SK-N-SH (cell line): ENCODE data around the gene SPPL2C.

Experiments used
- EP300 ChIP-seq, 2 experiments: IDR thresholded peaks; 2 replicates each; pipeline versions ENCODE4 v1.4.0 to v1.6.1; 2012; ENCODE audit warnings: borderline replicate concordance in 1 of 2, low read depth in 1 of 2, low read length in 1 of 2
- GABPA ChIP-seq: IDR thresholded peaks from 2 replicates; pipeline ENCODE4 v1.4.0; 2012; ENCODE audit warnings: low read depth, mild to moderate bottlenecking
- TF ChIP-seq, protein P1 (sequence below): fragments of 200-600 bp; sonication (generic); IDR thresholded peaks from 2 replicates; pipeline ENCODE4 v1.6.1; 2017; ENCODE audit warnings: antibody characterized with exemption, mild to moderate bottlenecking, moderate library complexity
- TF ChIP-seq, protein P2 (sequence below): IDR thresholded peaks from 2 replicates; pipeline ENCODE4 v1.6.1; 2012; ENCODE audit warnings: mild to moderate bottlenecking, low read depth, low read length, moderate library complexity

DNA sequence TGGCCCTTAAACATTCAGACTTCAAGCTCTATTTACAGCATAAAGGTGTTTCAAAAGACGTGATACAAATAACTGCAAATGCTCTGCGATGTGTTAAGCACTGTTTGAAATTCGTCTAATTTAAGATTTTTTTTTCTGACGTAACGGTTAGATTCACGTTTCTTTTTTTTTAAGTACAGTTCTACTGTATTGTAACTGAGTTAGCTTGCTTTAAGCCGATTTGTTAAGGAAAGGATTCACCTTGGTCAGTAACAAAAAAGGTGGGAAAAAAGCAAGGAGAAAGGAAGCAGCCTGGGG, 49.0 kb downstream of the SPPL2C start:
- TF ChIP-seq, protein P1, sequence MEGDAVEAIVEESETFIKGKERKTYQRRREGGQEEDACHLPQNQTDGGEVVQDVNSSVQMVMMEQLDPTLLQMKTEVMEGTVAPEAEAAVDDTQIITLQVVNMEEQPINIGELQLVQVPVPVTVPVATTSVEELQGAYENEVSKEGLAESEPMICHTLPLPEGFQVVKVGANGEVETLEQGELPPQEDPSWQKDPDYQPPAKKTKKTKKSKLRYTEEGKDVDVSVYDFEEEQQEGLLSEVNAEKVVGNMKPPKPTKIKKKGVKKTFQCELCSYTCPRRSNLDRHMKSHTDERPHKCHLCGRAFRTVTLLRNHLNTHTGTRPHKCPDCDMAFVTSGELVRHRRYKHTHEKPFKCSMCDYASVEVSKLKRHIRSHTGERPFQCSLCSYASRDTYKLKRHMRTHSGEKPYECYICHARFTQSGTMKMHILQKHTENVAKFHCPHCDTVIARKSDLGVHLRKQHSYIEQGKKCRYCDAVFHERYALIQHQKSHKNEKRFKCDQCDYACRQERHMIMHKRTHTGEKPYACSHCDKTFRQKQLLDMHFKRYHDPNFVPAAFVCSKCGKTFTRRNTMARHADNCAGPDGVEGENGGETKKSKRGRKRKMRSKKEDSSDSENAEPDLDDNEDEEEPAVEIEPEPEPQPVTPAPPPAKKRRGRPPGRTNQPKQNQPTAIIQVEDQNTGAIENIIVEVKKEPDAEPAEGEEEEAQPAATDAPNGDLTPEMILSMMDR = no peak
- TF ChIP-seq GABPA (no peak), EP300 (IDR thresholded peaks at IDR 0.05; ENCODE audit: borderline replicate concordance in 1 of 2, low read depth in 1 of 2, low read length in 1 of 2) (no peak)
- TF ChIP-seq, protein P2, sequence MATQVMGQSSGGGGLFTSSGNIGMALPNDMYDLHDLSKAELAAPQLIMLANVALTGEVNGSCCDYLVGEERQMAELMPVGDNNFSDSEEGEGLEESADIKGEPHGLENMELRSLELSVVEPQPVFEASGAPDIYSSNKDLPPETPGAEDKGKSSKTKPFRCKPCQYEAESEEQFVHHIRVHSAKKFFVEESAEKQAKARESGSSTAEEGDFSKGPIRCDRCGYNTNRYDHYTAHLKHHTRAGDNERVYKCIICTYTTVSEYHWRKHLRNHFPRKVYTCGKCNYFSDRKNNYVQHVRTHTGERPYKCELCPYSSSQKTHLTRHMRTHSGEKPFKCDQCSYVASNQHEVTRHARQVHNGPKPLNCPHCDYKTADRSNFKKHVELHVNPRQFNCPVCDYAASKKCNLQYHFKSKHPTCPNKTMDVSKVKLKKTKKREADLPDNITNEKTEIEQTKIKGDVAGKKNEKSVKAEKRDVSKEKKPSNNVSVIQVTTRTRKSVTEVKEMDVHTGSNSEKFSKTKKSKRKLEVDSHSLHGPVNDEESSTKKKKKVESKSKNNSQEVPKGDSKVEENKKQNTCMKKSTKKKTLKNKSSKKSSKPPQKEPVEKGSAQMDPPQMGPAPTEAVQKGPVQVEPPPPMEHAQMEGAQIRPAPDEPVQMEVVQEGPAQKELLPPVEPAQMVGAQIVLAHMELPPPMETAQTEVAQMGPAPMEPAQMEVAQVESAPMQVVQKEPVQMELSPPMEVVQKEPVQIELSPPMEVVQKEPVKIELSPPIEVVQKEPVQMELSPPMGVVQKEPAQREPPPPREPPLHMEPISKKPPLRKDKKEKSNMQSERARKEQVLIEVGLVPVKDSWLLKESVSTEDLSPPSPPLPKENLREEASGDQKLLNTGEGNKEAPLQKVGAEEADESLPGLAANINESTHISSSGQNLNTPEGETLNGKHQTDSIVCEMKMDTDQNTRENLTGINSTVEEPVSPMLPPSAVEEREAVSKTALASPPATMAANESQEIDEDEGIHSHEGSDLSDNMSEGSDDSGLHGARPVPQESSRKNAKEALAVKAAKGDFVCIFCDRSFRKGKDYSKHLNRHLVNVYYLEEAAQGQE = no peak
